D721Med (cell line): Measurements from ENCODE around the gene TMEM170A.

ENCODE experiments used
- DNase-seq: peaks from one replicate; pipeline ENCODE4 v3.0.0; 2011; ENCODE audit warnings: low spot score; ENCODE audit not compliant: insufficient read length
- FAIRE-seq: peaks from 2 replicates; lab custom pipeline; 2011; peaks lifted over from hg19 to GRCh38; lab: Jason Lieb, UNC
- CTCF ChIP-seq: IDR thresholded peaks from 2 replicates; pipeline ENCODE4 v1.5.1; 2012; ENCODE audit warnings: mild to moderate bottlenecking, control low read depth; ENCODE audit not compliant: insufficient read depth; ENCODE audit errors: missing control alignments

The TMEM170A gene

GRCh38 chr16:75497558-75497957 lies 33.1 kb upstream of the TMEM170A start:
- DNase-seq (no peak), FAIRE-seq (no peak)
- TF ChIP-seq CTCF = no peak

- TF ChIP-seq CTCF = no peak
- no peak for FAIRE-seq
- no peak for DNase-seq
Measured at GRCh38 chr16:75495076-75495674, 30.7 kb upstream of the TMEM170A start, which contains the start of gene CHST6. TSS of gene CHST6 (minus strand) at chr16:75495441. CDS start at chr16:75479828, 15,613 bp downstream.

GRCh38 chr16:75494661-75495075 lies 30.2 kb upstream of the TMEM170A start:
- DNase-seq = no peak
- no peak for TF ChIP-seq CTCF
- FAIRE-seq = no peak

- no peak for FAIRE-seq
- no peak for TF ChIP-seq CTCF
- no peak for DNase-seq
Measured at GRCh38 chr16:75494184-75494583, 29.7 kb upstream of the TMEM170A start.

GRCh38 chr16:75491876-75492275 lies 27.4 kb upstream of the TMEM170A start:
- TF ChIP-seq CTCF = no peak
- DNase-seq (no peak), FAIRE-seq (no peak)

- no peak for DNase-seq
- TF ChIP-seq CTCF = no peak
- FAIRE-seq = no peak
Measured at GRCh38 chr16:75488322-75488721, 23.8 kb upstream of the TMEM170A start.

- TF ChIP-seq CTCF = no peak
Measured at GRCh38 chr16:75486676-75487313, 22.3 kb upstream of the TMEM170A start.

More at GRCh38 chr16:75486676-75487313, 22.3 kb upstream of the TMEM170A start:
- DNase-seq (no peak), FAIRE-seq (no peak)
